Measurements from ENCODE around the gene ASB1.

The ASB1 gene

DNA sequence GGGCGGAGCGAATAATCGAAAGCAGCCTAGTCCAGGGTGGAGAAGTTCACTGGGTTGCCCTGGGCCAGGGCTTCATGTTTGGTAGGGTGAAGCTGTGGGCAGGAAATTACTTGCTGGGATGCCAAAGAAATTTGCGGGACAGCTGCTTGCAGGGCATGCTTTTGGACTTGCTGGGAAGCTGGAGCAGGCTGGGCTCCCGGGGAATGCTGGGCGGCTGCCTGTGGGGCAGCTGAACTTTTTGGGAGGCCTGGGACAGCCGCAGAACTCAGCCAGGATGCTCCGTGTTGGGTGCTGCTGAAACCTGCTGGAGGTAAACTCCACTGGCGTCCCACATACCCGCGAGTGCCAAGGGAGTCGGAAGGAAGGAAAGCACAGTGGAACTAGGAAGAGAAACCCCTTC lies 31.9 kb downstream of the ASB1 start:
- no peak for DNase-seq
- in situ Hi-C loops (cut with MboI; ENCODE audit: low pct_unique_long_range_greater_than_20kb, low sequenced_read_pairs), result no loop called here

DNA sequence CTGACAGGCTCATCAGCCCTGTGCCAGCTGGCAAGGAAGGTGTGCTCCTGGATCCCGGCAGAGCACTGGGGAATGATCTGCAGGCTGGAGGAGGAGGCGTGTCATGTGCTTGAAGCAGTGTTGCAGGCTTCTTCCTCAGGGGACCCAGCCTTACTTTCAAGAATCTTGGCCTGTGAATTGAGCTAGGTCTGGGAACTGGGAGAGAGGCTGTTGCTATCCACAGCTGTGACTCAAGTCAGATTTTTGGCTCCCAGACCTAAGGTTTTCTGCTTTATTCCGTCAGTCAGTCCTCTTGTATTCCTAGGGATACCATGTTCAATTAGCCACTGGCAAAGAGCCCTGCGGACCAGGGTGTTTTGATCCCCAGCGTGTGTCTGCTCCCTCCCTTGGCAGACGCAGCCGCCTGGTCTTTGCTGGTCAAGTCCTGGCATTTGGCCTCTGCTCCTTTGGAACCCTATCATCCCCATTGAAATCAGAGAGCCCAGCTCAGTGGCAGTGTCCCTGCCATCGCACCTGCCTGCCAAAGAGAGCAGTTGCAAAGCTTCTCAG lies 32.4 kb downstream of the ASB1 start:
- in situ Hi-C loops (cut with MboI; ENCODE audit: low pct_unique_long_range_greater_than_20kb, low sequenced_read_pairs), result no loop called here
- DNase-seq, result no peak

DNA sequence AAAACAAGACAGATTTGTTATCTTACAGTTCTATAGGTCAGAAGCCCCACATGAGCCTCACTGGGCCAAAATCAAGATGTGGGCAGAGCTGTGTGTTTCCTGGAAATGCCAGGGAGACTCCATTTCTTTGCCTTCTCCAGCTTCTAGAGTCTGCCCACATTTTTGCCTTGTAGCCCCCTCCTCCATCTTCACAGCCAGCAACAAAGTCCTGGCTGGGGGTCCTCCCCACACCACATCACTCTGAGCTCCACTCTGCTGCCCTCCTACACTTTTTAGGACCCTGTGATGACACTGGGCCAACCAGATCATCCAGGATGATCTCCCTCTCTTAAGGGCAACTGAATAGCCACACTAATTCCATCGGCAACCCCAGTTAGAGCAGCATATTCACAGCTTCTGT lies 34.3 kb downstream of the ASB1 start:
- DNase-seq, result no peak
- in situ Hi-C loops (cut with MboI; ENCODE audit: low pct_unique_long_range_greater_than_20kb, low sequenced_read_pairs), result no loop called here

DNA sequence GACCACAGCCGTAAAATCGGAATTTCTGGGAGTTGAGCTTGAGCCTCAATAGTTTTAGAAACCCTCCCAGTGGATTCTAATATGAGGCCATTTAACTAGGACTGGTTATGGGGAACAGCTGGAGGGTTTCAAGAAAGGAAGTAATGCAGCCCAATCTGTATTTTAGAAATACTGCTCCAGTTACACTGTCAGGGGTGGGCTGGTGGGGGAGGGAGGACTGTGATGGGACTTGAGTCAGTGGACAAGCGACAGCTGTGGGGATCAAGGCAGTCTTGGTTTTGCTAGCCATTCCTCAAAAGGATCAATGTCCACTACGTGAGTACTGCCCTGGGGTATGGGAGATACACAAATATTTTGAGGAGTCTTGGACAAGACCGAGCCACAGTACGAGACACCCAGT lies 34.8 kb downstream of the ASB1 start:
- DNase-seq, result no peak
- in situ Hi-C loops (cut with MboI; ENCODE audit: low pct_unique_long_range_greater_than_20kb, low sequenced_read_pairs), result no loop called here

DNA sequence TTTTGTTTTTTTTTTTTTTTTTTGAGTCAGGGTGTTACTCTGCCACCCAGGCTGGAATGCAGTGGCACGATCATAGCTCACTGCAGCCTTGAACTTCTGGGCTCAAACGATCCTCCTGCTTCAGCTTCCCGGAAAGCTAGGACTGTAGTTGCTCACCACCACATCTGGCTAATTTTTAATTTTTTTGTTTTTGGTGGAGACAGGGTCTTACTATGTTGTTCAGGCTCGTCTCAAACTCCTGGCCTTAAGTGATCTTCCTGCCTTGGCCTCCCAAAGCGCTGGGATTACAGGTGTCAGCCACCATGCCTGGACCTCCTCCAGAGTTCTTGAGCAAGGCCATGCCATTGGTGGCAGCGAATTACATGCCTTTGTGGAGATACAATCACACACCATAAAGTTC lies 35.2 kb downstream of the ASB1 start:
- no peak for DNase-seq
- in situ Hi-C loops (cut with MboI; ENCODE audit: low pct_unique_long_range_greater_than_20kb, low sequenced_read_pairs), result no loop called here

DNA sequence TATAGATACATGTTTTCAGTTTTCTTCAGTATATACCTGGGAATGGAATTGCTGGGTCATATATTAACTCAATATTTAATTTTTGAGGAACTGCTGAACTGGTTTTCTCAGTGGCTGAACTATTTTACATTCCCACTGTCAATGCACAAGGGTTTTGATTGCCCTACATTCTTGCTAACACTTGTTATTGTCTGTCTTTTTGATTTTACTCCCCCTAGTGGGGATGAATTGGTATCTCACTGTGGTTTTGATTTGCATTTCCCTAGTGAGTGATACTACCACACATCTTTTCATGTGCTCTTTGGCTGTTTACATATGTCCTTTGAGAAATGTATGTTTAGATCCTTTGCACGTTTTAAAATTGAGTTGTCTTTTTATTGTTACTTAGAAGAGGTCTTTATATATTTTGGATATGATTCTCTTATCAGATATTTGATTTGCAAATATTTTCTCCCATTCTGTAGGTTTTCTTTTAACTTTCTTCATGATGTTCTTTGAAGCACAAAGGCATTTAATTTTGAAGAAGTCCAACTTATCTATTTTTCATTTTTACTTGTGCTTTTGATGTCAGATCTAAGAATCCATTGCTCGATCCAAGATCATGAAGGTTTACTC lies 36.2 kb downstream of the ASB1 start:
- in situ Hi-C loops (cut with MboI; ENCODE audit: low pct_unique_long_range_greater_than_20kb, low sequenced_read_pairs), result no loop called here
- DNase-seq, result peak; percentile 83

GRCh38 chr2:238464389-238464788 lies 37.7 kb downstream of the ASB1 start:
- no peak for DNase-seq
- in situ Hi-C loops (cut with MboI; ENCODE audit: low pct_unique_long_range_greater_than_20kb, low sequenced_read_pairs), result no loop called here

DNA sequence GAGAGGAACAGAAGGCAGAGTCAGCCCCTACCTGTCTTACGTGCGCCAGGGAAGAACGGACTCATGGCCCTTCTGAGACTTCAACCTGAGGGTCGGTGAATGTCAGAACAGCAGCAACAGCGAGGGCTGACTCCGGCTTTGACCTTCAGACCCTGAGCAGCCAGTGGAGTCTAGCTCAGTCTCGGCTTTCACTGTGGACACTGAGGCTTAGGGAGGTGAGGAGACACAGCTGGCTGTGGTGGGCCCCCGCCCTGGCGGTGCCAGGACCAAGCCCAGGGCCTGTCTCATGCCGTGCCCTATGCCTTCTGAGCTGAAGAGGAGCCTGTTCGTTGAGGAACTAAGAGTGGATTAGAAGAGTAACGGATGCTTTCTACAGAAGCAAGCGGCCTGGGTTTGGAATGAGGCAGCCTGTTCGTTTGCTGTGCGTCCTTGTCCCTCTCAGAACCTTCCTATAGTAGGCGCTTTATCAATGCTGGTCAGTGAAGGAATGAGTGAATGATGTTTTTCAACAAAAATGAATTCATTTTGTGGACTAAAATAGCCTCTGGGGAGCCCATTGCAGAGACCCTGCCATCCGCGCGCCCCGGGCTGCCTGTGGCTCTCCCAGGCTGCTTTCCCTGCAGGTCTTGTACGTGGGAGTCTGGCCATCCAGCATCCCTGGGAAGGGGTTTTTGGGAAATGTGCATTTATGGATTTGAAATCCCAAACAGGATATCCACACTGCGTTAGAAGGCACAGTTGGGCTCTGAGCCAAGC lies 38.9 kb downstream of the ASB1 start:
- in situ Hi-C loops (cut with MboI; ENCODE audit: low pct_unique_long_range_greater_than_20kb, low sequenced_read_pairs), result no loop called here
- no peak for DNase-seq

DNA sequence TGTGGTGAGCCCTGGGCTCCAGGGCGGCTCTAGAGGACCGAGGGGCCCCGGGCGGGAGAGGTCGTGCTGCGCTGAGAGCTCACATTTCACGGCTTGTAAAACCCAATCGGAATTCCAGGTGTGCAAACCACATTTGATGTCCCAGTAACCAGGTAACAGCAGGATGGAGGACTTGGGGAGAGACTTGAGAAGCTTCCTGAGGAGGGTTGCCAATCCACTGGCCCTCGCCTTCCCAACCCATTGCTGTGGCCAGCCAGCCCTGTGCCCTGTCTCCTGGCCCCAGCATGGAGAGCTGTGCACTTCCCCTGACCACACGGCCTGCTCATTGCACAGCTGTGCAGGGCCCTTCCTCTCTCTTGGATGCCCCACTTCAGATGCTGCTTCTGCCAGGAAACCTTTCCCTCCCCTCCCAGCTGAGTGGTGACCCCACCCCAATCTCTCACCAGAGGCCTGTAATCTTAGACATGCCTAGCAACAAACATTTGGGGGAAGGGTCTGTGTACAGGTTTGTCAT lies 39.6 kb downstream of the ASB1 start:
- in situ Hi-C loops (cut with MboI; ENCODE audit: low pct_unique_long_range_greater_than_20kb, low sequenced_read_pairs), result no loop called here
- no peak for DNase-seq

DNA sequence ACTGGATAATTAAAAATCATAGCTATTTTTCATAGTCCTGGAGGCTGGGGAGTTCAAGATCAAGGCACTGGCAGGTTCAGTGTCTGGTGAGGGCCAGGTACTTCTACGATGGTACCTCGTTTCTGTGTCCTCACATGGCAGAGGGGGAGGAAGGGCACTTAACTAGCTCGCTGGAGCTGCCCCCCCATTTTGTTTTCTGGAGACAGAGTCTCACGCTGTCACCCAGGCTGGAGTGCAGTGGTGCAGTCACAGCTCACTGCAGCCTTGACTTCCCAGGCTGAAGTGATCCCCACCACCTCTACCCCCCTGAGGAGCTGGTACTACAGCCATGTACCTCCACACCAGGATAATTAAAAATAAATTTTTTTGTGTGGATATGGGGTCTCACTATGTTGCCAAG lies 40.3 kb downstream of the ASB1 start:
- in situ Hi-C loops (cut with MboI; ENCODE audit: low pct_unique_long_range_greater_than_20kb, low sequenced_read_pairs), result no loop called here
- no peak for DNase-seq

- in situ Hi-C loops (cut with MboI; ENCODE audit: low pct_unique_long_range_greater_than_20kb, low sequenced_read_pairs), result no loop called here
- no peak for DNase-seq
These were observed 41.1 kb downstream of the ASB1 start for GRCh38 chr2:238467792-238468191.

- in situ Hi-C loops (cut with MboI; ENCODE audit: low pct_unique_long_range_greater_than_20kb, low sequenced_read_pairs), result no loop called here
- DNase-seq, result no peak
These were observed 42.4 kb downstream of the ASB1 start for GRCh38 chr2:238469155-238469554.

GRCh38 chr2:238473014-238473413 lies 46.3 kb downstream of the ASB1 start:
- in situ Hi-C loops (cut with MboI; ENCODE audit: low pct_unique_long_range_greater_than_20kb, low sequenced_read_pairs), result no loop called here
- DNase-seq, result no peak

DNA sequence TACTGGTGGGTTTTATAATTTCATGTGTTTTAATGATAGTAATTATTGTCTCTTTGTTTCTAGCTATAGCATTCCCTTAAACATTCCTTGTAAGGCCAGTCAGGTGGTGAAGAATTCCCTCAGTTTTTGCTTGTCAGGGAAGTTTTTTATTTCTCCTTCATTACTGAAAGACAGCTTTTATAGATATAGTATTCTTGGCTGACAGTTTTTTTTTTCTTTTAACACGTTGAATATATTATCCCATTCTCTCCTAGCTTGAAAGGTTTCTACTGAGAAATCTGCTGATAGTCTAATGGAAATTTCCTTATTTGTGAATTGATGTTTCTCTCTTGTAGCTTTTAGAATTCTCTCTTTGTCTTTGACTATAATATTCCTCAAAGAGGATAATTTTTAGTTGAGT lies 46.8 kb downstream of the ASB1 start:
- no peak for DNase-seq
- in situ Hi-C loops (cut with MboI; ENCODE audit: low pct_unique_long_range_greater_than_20kb, low sequenced_read_pairs), result no loop called here

- no peak for DNase-seq
- in situ Hi-C loops (cut with MboI; ENCODE audit: low pct_unique_long_range_greater_than_20kb, low sequenced_read_pairs), result no loop called here
These were observed 48.3 kb downstream of the ASB1 start for GRCh38 chr2:238475034-238475433.

- no peak for DNase-seq
- in situ Hi-C loops (cut with MboI; ENCODE audit: low pct_unique_long_range_greater_than_20kb, low sequenced_read_pairs), result no loop called here
These were observed 48.8 kb downstream of the ASB1 start for GRCh38 chr2:238475566-238475965.

- in situ Hi-C loops (cut with MboI; ENCODE audit: low pct_unique_long_range_greater_than_20kb, low sequenced_read_pairs), result no loop called here
These were observed 49.5 kb downstream of the ASB1 start for GRCh38 chr2:238476258-238476657.

GRCh38 chr2:238478216-238478615 lies 51.5 kb downstream of the ASB1 start:
- no peak for DNase-seq
- in situ Hi-C loops (cut with MboI; ENCODE audit: low pct_unique_long_range_greater_than_20kb, low sequenced_read_pairs), result no loop called here

More at GRCh38 chr2:238476258-238476657, 49.5 kb downstream of the ASB1 start:
- no peak for DNase-seq

DNA sequence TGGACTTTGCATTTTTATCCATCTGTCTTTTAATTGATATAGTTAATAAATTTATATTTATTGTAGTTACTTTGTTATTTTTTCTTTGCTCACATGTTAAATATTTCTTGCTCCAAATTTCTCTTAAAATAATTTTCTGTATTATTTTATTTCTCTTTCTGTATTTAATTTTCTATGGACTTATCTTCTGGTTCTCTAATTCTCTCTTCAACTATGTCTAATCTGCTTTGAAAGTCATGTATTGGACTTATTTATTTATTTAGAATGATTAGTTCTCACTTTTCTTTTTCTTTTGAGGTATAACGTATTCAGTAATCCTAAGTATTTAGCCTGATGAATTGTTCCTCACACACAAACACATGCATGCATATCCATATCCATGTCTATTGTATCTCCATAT lies 53.1 kb downstream of the ASB1 start:
- no peak for DNase-seq
- in situ Hi-C loops (cut with MboI; ENCODE audit: low pct_unique_long_range_greater_than_20kb, low sequenced_read_pairs), result no loop called here

DNA sequence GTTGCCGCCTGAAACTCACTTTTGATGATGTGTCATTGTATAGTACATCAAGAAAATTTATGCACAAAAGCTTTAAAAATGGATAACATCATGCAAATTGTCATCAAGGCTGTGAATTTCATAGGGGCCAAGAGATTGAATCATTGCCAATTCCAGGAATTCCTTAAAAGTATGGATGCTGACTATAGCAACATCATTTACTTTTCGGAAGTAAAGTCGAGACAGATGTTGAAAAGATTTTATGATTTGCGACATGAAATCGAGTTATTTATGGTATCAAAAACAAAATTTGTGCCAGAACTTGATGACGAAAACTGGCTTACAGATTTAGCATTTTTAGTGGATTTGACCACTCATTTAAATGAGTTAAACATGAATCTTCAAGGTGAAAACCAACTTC lies 56.3 kb downstream of the ASB1 start:
- DNase-seq, result no peak
- in situ Hi-C loops (cut with MboI; ENCODE audit: low pct_unique_long_range_greater_than_20kb, low sequenced_read_pairs), result no loop called here

DNA sequence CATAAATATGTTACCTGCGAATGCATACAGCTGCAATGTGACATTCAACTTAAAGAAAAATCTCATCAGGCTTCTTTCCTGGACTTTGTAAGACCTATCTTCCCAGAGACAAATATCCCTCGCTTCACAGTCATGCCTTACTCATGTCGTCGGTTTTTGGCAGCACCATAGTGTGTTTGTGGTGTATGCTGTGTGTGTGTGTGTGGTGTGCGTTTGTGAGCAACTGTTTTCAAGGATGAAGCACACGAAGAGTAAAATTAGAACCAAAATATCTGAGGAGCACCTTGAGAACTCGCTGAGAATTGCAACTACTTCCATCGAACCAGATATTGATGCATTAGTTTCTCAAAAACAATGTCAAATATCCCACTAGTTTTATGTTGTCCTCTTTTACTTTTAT lies 56.9 kb downstream of the ASB1 start:
- in situ Hi-C loops (cut with MboI; ENCODE audit: low pct_unique_long_range_greater_than_20kb, low sequenced_read_pairs), result no loop called here
- no peak for DNase-seq

Data from KBM-7 (cell line).